Measurements from ENCODE around the gene RTP5.
"Not testable (repeated sequence)": the region's sequence is repeated elsewhere in the genome, so short reads cannot be mapped to it uniquely, and the experiment has no call there.

Gene RTP5

GRCh38 chr2:241869087-241869961 lies at the start of gene RTP5:
Gene RTP5 (plus strand): TSS chr2:241869729. CDS start chr2:241869757, 28 bp downstream.
- no peak for DNase-seq (ENCODE audit: low spot score)

GRCh38 chr2:241819947-241820624 lies 49.4 kb upstream of the RTP5 start:
- not testable (repeated sequence) for DNase-seq (ENCODE audit: low spot score)

GRCh38 chr2:241820625-241821384 lies 48.7 kb upstream of the RTP5 start:
- DNase-seq (ENCODE audit: low spot score), result no peak

GRCh38 chr2:241821460-241822263 lies 47.9 kb upstream of the RTP5 start:
- DNase-seq (ENCODE audit: low spot score), result no peak

GRCh38 chr2:241822264-241822623 lies 47.3 kb upstream of the RTP5 start:
- DNase-seq (ENCODE audit: low spot score), result no peak

- not testable (repeated sequence) for DNase-seq (ENCODE audit: low spot score)
Observed at GRCh38 chr2:241823531-241824437, 45.7 kb upstream of the RTP5 start.

DNA sequence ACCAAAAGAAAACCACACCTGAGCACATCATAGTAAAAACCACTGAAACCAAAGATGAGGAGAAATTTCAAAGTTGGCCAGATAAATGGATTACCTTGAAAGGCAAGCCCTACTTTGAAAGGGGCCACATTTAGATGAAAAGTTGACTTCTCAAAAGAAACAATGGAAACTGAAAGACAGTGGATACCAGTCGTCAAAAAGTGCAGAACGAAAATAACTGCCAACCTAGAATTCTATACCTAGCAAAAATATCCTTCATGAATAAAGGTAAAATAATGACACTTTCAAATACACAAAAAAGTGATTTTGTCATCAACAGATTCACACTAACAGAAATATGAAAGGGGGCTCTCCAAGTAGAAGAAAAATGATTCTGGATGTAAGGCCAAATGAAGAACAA lies 42.1 kb upstream of the RTP5 start:
- no peak for DNase-seq (ENCODE audit: low spot score)

DNA sequence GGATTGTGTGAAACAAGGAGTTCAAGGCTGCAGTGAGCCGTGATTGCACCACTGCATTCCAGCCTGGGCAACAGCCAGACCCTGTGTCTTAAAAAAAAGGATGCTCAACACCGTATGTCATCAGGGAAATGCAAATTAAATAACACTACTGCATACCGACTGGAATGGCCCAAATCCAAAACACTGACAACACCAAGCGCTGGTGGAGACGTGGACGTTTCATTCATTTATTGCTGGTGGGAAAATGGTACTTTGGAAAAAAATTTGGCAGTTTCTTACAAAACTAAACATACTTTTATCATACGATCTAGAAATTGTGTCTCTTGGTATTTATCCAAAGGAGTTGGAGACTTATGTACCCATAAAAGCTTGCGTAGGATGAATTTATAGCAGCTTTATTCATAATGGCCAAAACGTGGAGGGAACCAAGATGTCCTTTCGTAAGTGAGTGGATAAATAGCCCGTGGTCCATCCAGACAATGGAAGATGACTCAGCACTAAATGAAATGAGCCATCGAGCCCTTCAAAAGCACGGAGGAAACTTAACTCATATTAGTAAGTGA lies 36.3 kb upstream of the RTP5 start:
- DNase-seq (ENCODE audit: low spot score), result no peak

- DNase-seq (ENCODE audit: low spot score), result not testable (repeated sequence)
Observed at GRCh38 chr2:241833756-241834526, 35.6 kb upstream of the RTP5 start.

DNA sequence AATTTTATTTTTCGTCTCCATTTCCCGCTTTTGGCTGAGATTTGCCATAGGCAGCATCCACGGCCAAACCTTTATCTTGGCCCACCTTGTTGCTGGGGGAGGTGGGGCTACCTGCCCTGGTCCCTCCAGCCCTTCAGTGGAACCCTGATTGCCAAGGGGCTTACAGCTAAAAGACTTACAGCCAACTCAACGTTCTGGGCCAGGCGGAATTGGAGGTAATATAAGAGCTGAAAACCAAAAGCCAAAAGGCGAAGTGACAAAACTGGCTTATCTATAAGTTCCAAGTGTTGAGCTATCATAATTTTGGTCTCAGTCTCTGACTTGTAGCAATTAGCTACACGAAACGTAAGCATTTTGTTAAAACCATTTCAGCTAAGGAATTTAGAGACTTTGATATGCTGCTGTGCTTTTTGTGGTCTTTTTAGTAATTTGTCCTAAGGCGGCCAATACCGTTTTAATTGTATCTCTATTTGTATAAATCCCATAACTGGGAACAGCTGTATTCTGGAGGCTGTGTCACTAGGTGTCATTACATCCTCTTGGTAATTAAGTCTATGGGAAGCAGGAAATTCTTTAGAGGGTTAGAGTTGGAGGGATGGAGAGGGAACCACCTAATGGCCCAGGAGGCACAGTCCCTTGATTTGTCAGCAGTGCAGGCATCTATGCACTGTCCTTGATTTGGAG lies 34.9 kb upstream of the RTP5 start:
- no peak for DNase-seq (ENCODE audit: low spot score)

- DNase-seq (ENCODE audit: low spot score), result no peak
Observed at GRCh38 chr2:241835611-241836010, 33.9 kb upstream of the RTP5 start.

DNA sequence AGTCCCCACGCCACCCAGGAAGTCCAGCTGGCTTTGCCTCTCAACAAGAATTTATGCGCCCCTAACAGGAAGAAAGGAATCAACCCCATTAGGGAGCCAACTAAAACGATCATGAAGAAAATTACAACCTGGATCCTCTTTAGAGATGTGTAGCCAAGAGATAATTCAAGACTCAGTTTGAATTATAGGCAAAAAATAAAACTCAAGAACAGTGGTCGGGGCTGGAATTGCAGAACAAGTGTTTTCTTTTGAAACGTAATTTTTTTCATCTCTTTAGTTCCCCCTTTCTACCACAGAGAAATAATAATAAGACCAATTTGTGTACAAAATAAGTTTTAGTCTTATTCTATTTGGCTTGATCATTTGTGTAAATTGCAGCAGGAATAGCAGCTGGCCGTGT lies 33.2 kb upstream of the RTP5 start:
- no peak for DNase-seq (ENCODE audit: low spot score)

DNA sequence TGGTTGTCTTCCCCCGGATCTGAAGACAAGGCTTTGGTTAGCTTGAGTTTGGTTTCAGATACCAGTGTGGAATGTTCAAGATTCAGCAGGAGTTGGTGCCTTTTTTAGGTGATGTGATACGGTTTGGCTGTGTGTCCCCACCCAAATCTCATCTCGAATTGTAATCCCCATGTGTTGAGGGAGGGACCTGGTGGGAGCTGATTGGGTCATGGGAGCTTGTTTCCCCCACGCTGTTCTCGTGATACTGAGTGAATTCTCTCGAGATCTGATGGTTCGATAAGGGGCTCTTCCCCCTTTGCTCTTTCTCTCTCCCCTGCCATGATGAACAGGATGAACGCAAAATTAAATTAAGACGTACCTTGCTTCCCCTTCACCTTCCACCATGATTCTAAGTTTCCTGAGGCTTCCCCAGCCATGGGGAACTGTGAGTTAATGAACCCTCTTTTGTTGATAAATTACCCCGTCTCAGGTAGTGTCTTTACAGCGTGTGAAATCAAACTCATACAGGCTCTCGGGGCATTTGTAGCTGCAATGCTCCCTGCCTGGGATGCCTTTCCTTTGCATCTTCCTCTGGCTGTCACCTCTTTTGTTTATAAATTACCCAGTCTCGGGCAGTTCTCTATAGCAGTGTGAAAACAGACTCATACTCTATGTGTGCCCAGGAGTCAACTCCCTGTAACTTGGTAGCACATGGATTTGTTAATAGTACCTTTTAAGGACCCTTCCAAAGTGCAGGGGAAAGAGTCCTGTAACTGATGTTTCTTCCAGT lies 32.1 kb upstream of the RTP5 start:
- DNase-seq (ENCODE audit: low spot score), result no peak

GRCh38 chr2:241841181-241842066 lies 28.1 kb upstream of the RTP5 start:
- no peak for DNase-seq (ENCODE audit: low spot score)

DNA sequence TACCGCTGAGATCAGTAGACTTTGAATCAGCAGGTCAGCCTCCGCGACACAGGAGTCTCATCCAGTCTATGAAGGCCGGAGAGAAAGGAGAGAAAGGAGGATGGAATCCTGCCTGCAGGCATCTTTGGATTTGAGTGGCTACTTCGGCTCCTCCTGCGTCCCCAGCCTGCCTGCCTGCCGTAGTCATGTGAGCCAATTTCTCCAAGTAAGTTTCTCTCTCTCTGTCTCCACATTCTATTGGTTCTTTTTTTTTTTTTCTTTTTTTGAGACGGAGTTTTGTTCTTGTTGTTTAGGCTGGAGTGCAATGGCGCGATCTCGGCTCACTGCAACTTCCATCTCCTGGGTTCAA lies 27.5 kb upstream of the RTP5 start:
- no peak for DNase-seq (ENCODE audit: low spot score)

GRCh38 chr2:241842620-241843211 lies 26.8 kb upstream of the RTP5 start:
- no peak for DNase-seq (ENCODE audit: low spot score)

Measured in SW480 (cell line).